HepG2 (cell line): ENCODE measurements around the gene HACD2. TPM values are rescaled to one million over a fixed set of nuclear protein-coding genes. Genes with fewer than 3 reads are reported as not detected.

Experiments
- EZH2 ChIP-seq: conservative IDR thresholded peaks from 2 replicates; pipeline ENCODE4 v1.6.1; 2012; ENCODE audit warnings: mild to moderate bottlenecking, low read depth, low read length, moderate library complexity
- FOSL2 ChIP-seq: sonication (generic); formaldehyde crosslinking; IDR thresholded peaks from 2 replicates; pipeline ENCODE4 v1.4.0; 2020; ENCODE audit warnings: missing genetic modification reagents
- FOXA3 ChIP-seq: IDR thresholded peaks from 2 replicates; pipeline ENCODE4 v1.6.1; 2016; ENCODE audit warnings: missing genetic modification reagents, missing compliant biosample characterization
- GABPB1 ChIP-seq: IDR thresholded peaks from 2 replicates; pipeline ENCODE4 v1.6.1; 2016; ENCODE audit warnings: mild to moderate bottlenecking, missing genetic modification reagents, moderate library complexity, missing compliant biosample characterization
- IRF2 ChIP-seq: IDR thresholded peaks from 2 replicates; pipeline ENCODE4 v1.6.1; 2018; ENCODE audit warnings: missing genetic modification reagents, missing compliant biosample characterization
- KLF16 ChIP-seq, 2 experiments: sonication (generic) in 1 of 2; formaldehyde crosslinking in 1 of 2; IDR thresholded peaks; 2 replicates each; pipeline versions ENCODE4 v1.6.1 to v1.8.0; 2016 to 2023; ENCODE audit warnings: missing genetic modification reagents in 2 of 2, missing compliant biosample characterization in 1 of 2
- PBX2 ChIP-seq: IDR thresholded peaks from 2 replicates; pipeline ENCODE4 v1.6.1; 2016; ENCODE audit warnings: control low read depth
- RBM22 ChIP-seq: fragments of 200-400 bp; formaldehyde crosslinking; optimal IDR thresholded peaks from 2 replicates; pipeline ENCODE3; 2017; ENCODE audit warnings: mild to moderate bottlenecking, low read length, moderate library complexity
- U2AF1 ChIP-seq: fragments of 200-400 bp; formaldehyde crosslinking; optimal IDR thresholded peaks from 2 replicates; pipeline ENCODE3; 2017; ENCODE audit warnings: mild to moderate bottlenecking, low read depth, low read length
- ZNF24 ChIP-seq: fragments of 450-650 bp; IDR thresholded peaks from 2 replicates; pipeline ENCODE4 v1.6.1; 2017; ENCODE audit warnings: antibody characterized with exemption, mild to moderate bottlenecking
- polyA plus RNA-seq, 8 experiments: library from polyadenylated mRNA; depleted of rRNA in 3 of 8; stranded (reverse) in 7 of 8; unstranded in 1 of 8; fragments of >200 nt; fragmentation: Illumina TruSeq in 4 of 8; extraction: Trizol in 4 of 8; gene quantifications; 2 replicates each; pipeline versions ENCODE4 v1.2.1 to v1.2.3, GENCODE V29; 2011 to 2016; ENCODE audit warnings: low read depth in 4 of 8, missing spikeins in 1 of 8, mixed read lengths in 1 of 8; ENCODE audit not compliant: insufficient read depth in 1 of 8
- total RNA-seq, 5 experiments: library from RNA; depleted of rRNA; stranded (reverse); fragments of >200 nt; fragmentation: Illumina TruSeq; extraction: Trizol; gene quantifications; 2 replicates each; pipeline ENCODE4 v1.2.3, GENCODE V29; 2016; ENCODE audit warnings: low read depth in 1 of 5
- TF ChIP-seq, protein P1 (sequence below): sonication (generic); formaldehyde crosslinking; IDR thresholded peaks from 2 replicates; pipeline ENCODE4 v1.9.0; 2022; ENCODE audit warnings: missing genetic modification reagents, mild to moderate bottlenecking, borderline replicate concordance
- TF ChIP-seq, protein P2 (sequence below): sonication (generic); formaldehyde crosslinking; IDR thresholded peaks from 2 replicates; pipeline ENCODE4 v1.8.1; 2022; ENCODE audit warnings: mild to moderate bottlenecking, missing genetic modification reagents
- TF ChIP-seq, protein P3 (sequence below): sonication (generic); formaldehyde crosslinking; IDR thresholded peaks from 2 replicates; pipeline ENCODE4 v1.4.0; 2020; ENCODE audit warnings: mild to moderate bottlenecking, missing genetic modification reagents
- TF ChIP-seq, protein P4 (sequence below), 2 experiments: fragments of 450-650 bp in 1 of 2; sonication (generic) in 1 of 2; formaldehyde crosslinking; IDR thresholded peaks; 2 replicates each; pipeline versions ENCODE4 v1.5.0 to v1.8.0; 2020 to 2022; ENCODE audit warnings: mild to moderate bottlenecking in 1 of 2, missing genetic modification reagents in 1 of 2

HACD2 gene
- total and polyA plus RNA-seq, 2 of the 13 experiments (the other 11 are each of a cell fraction or from before 2014, with no cell fraction given) = 47.0 to 50.4 TPM

DNA sequence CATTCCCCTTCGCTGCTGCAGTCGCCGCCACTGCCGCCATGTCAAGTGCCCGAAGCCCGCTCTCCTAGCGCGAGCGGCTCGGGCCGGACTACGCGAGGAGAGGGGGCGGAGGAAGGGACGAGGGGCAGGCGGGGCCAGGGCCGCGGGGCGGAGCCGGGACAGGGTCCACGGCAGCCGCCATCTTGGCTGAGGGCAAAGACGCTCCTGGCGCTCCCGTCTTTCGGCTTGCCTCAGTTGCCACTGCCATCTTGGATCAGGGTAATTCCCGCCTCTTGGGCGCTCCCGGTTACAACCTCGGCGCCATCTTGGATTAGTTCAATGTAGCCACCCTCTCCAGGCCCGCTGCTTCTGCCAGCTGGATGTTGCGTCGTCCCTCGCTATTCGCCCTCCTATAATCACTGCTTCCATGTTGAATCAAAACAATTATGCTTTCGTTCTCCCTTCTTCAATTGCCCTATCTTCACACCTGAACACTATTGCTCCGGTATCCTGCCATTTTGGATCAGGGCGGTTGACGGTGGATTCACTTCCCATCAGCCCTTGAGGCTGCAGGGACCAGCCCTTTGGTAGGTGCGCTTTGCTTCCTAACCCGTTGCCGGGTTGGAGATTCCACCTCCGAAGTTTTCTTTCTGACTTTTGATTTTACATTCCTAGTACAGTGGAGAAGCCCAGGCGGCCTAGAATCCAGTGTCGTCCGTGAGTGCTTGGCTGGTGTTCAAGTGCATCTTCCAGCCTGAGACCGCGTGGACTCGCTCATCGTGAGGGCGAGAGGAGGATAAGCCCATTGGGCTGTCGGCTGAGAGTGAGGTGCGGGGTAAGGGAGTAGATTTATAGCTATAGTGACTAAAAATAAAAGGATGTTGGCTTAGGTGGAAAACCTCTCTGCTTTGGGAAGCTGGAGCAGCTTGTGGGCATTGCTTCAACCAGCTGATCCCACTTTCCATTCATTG is at the start of gene HACD2 (continued):
- TF ChIP-seq, protein P1, sequence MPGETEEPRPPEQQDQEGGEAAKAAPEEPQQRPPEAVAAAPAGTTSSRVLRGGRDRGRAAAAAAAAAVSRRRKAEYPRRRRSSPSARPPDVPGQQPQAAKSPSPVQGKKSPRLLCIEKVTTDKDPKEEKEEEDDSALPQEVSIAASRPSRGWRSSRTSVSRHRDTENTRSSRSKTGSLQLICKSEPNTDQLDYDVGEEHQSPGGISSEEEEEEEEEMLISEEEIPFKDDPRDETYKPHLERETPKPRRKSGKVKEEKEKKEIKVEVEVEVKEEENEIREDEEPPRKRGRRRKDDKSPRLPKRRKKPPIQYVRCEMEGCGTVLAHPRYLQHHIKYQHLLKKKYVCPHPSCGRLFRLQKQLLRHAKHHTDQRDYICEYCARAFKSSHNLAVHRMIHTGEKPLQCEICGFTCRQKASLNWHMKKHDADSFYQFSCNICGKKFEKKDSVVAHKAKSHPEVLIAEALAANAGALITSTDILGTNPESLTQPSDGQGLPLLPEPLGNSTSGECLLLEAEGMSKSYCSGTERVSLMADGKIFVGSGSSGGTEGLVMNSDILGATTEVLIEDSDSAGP (CRISPR knock-in tag) = peak; percentile 94
- TF ChIP-seq ZNF24 (peak; percentile 58; the same call in 1 of the 2 replicates), KLF16 (CRISPR knock-in tag; IDR thresholded peaks at IDR 0.05) (peak in 1 of 2 experiments; percentile 59; a peak in 1 of 4 replicates), FOXA3 (CRISPR knock-in tag) (peak; percentile 47; the same call in 1 of the 2 replicates), GABPB1 (peak; percentile 83), EZH2 (no peak), IRF2 (CRISPR knock-in tag) (peak; percentile 53), PBX2 (CRISPR knock-in tag) (no peak), U2AF1 (no peak), FOSL2 (CRISPR knock-in tag) (peak; percentile 4; the same call in 1 of the 2 replicates), RBM22 (peak; percentile 25)
- TF ChIP-seq, protein P2, sequence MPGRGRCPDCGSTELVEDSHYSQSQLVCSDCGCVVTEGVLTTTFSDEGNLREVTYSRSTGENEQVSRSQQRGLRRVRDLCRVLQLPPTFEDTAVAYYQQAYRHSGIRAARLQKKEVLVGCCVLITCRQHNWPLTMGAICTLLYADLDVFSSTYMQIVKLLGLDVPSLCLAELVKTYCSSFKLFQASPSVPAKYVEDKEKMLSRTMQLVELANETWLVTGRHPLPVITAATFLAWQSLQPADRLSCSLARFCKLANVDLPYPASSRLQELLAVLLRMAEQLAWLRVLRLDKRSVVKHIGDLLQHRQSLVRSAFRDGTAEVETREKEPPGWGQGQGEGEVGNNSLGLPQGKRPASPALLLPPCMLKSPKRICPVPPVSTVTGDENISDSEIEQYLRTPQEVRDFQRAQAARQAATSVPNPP (CRISPR knock-in tag) = peak; percentile 81; the same call in 1 of the 2 replicates
- TF ChIP-seq, protein P3, sequence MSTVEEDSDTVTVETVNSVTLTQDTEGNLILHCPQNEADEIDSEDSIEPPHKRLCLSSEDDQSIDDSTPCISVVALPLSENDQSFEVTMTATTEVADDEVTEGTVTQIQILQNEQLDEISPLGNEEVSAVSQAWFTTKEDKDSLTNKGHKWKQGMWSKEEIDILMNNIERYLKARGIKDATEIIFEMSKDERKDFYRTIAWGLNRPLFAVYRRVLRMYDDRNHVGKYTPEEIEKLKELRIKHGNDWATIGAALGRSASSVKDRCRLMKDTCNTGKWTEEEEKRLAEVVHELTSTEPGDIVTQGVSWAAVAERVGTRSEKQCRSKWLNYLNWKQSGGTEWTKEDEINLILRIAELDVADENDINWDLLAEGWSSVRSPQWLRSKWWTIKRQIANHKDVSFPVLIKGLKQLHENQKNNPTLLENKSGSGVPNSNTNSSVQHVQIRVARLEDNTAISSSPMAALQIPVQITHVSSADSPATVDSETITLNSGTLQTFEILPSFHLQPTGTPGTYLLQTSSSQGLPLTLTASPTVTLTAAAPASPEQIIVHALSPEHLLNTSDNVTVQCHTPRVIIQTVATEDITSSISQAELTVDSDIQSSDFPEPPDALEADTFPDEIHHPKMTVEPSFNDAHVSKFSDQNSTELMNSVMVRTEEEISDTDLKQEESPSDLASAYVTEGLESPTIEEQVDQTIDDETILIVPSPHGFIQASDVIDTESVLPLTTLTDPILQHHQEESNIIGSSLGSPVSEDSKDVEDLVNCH (CRISPR knock-in tag) = no peak
- TF ChIP-seq, protein P4, sequence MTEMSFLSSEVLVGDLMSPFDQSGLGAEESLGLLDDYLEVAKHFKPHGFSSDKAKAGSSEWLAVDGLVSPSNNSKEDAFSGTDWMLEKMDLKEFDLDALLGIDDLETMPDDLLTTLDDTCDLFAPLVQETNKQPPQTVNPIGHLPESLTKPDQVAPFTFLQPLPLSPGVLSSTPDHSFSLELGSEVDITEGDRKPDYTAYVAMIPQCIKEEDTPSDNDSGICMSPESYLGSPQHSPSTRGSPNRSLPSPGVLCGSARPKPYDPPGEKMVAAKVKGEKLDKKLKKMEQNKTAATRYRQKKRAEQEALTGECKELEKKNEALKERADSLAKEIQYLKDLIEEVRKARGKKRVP (CRISPR knock-in tag; IDR thresholded peaks at IDR 0.05) = peak in 1 of 2 experiments; percentile 47; a peak in 1 of 4 replicates
